Kidney epithelial cell (primary cell): ENCODE measurements around the gene MRPL42. TPM values are rescaled to one million over a fixed set of nuclear protein-coding genes. Genes with fewer than 3 reads are reported as not detected.
"Not testable (repeated sequence)": the region's sequence is repeated elsewhere in the genome, so short reads cannot be mapped to it uniquely, and the experiment has no call there.

Experiments used
- DNase-seq: peaks from one replicate; pipeline ENCODE4 v3.0.0-alpha.2; 2010; ENCODE audit warnings: low read depth
- H3K27me3 ChIP-seq: 2 replicates; pipeline ENCODE4 v1.6.0; 2011; ENCODE audit warnings: low read length; ENCODE audit not compliant: control insufficient read depth, insufficient read depth
- H3K36me3 ChIP-seq: 2 replicates; pipeline ENCODE4 v1.5.1; 2011; ENCODE audit warnings: low read length; ENCODE audit not compliant: control insufficient read depth, insufficient read depth
- H3K4me3 ChIP-seq: 2 replicates; pipeline ENCODE4 v1.5.1; 2011; ENCODE audit warnings: low read depth, mild to moderate bottlenecking, control low read depth, low read length
- total RNA-seq: library from RNA; depleted of rRNA; stranded (reverse); fragments of >200 nt; gene quantifications from 2 replicates; pipeline ENCODE4 v1.2.3, GENCODE V29; 2015
- TF ChIP-seq, protein P1 (sequence below): IDR thresholded peaks from 2 replicates; pipeline ENCODE4 v1.5.1; 2011; ENCODE audit warnings: mild to moderate bottlenecking, moderate library complexity, low read length, control low read depth, inconsistent platforms; ENCODE audit not compliant: insufficient read depth, poor library complexity, severe bottlenecking

MRPL42 gene
- total RNA-seq, 1 donor from 2014 or later = 95.1 TPM

DNA sequence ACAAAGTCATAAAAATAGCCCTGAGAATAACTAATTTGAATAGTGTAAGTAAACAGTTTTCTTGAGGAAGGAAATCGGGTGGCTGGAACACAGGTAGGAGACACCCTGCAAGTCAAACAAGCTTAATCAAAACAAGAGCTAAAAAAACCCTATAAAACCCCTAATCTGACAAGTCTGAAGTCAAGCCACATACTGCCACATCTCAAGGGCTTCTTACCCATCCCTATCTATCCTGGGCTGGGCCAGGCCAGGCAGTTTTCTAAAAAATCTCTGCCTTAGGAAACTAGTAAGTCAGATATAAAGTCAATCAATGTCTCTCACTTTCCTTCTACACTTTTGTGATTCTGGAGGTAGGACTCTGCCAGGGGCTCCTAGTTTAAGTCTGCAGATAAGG lies 40.9 kb upstream of the MRPL42 start:
- DNase-seq = no peak
- TF ChIP-seq, protein P1, sequence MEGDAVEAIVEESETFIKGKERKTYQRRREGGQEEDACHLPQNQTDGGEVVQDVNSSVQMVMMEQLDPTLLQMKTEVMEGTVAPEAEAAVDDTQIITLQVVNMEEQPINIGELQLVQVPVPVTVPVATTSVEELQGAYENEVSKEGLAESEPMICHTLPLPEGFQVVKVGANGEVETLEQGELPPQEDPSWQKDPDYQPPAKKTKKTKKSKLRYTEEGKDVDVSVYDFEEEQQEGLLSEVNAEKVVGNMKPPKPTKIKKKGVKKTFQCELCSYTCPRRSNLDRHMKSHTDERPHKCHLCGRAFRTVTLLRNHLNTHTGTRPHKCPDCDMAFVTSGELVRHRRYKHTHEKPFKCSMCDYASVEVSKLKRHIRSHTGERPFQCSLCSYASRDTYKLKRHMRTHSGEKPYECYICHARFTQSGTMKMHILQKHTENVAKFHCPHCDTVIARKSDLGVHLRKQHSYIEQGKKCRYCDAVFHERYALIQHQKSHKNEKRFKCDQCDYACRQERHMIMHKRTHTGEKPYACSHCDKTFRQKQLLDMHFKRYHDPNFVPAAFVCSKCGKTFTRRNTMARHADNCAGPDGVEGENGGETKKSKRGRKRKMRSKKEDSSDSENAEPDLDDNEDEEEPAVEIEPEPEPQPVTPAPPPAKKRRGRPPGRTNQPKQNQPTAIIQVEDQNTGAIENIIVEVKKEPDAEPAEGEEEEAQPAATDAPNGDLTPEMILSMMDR = no peak
- H3K36me3 ChIP-seq = no peaks in the 10 kb centered on the region
- no peaks in the 10 kb centered on the region for H3K27me3 ChIP-seq
- no peak overlapping the region for H3K4me3 ChIP-seq

DNA sequence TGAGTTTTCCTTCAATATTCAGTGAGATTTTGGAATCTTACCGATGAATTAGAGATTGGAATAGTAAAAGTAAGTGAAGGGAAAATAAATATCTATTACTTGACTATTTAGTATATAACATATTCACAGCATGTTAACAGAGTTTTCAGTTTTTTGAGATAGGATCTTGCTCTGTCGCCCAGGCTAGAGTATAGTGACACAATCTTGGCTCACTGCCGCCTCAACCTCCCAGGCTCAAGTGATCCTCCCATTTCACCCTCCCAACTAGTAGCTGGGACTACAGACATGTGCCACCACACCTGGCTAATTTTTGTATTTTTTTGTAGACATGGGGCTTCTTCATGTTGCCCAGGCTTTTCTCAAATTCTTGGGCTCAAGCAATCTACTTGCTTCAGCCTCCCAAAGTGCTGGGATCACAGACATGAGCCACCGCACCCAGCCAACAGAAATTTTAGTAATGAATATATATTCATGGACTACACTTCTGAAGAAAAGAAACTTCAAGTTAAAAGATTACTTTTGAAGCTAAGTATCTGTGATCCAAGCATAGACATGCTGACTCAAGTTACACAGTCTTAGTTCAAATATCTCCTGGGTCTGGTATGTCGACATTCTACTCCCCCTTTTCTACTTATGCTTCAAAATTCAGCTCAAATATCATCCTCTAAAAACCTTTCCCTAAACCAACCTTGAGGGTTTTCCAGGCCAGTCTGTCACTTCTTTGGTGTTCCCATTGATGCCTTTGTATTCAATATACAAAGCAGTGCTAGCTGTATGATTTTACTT lies 39.3 kb upstream of the MRPL42 start:
- DNase-seq = no peak
- TF ChIP-seq, protein P1 = no peak

DNA sequence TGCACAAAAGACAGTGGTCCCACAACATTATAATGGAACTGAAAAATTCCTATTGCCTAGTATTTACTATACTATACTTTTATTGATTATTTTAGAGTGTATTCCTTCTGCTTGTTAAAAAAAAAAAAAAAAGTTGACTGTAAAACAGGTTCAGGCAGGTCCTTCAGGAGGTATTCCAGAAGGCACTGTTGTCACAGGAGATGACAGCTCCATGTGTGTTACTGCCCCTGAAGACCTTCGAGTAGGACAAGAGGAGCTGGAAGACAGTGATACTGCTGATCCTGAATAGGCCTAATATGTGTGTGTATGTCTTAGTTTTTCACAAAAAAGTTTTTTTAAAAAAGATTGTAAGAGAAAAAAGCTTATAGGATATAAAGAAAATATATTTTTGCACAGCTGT lies 37.9 kb upstream of the MRPL42 start:
- H3K27me3 ChIP-seq = no peaks in the 10 kb centered on the region
- no peak for DNase-seq
- TF ChIP-seq, protein P1 = no peak
- no peaks in the 10 kb centered on the region for H3K36me3 ChIP-seq
- no peak overlapping the region for H3K4me3 ChIP-seq

More for the DNA sequence above, 39.3 kb upstream of the MRPL42 start:
- Histone ChIP-seq H3K4me3 (no peak overlapping the region), H3K27me3 (no peaks in the 10 kb centered on the region), H3K36me3 (no peaks in the 10 kb centered on the region)

DNA sequence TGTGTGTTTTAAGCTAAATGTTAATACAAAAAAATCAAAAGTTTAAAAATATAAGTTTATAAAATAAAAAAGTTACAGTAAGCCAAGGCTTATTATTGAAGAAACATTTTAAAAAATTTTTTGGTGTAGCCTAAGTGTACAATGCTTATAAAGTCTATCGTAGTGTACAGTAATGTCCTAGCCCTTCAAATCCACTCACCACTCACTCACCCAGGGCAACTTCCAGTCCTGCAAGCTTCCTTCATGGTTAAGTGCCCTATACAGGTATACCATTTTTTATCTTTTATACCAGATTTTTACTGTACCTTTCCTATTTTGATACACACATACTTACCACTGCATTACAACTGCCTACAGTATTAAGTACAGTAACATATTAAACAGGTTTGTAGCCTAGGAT lies 37.5 kb upstream of the MRPL42 start:
- no peak for DNase-seq
- H3K36me3 ChIP-seq = no peaks in the 10 kb centered on the region
- TF ChIP-seq, protein P1 = no peak
- H3K27me3 ChIP-seq = no peaks in the 10 kb centered on the region
- no peak overlapping the region for H3K4me3 ChIP-seq

DNA sequence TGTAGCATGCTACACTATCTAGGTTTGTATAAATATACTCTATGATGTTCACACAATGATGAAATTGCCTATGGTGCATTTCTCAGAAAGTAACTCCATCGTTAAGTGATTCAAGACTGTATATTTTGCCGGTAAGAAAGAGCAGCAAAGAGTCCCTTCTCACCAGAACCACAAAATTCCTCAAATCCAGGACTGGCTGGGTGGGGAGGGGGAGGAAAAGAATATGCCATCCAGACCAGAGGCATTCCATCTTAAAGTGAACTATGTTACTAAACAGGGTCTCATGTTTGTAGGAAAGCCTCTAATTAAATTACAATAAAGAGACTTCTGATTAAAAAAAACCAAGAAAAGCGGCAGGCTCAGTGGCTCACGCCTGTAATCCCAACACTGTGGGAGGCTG lies 37.0 kb upstream of the MRPL42 start:
- DNase-seq = no peak
- TF ChIP-seq, protein P1 = no peak
- H3K36me3 ChIP-seq = no peaks in the 10 kb centered on the region
- no peak overlapping the region for H3K4me3 ChIP-seq
- no peaks in the 10 kb centered on the region for H3K27me3 ChIP-seq

DNA sequence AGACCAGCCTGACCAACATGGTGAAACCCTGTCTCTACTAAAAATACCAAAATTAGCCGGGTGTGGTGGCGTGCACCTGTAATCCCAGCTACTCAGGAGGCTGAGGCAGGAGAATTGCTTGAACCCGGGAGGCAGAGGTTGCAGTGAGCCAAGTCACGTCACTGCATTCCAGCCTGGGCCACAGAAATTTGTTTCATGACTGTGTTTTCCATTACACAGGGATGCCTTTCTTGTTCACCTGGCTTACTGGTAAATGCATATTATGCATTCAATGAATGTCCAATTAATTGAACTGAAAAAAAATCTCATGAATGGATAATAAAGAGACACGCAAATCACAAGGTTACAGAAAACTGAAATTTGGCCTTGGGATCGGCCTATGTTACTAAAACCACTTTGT lies 35.3 kb upstream of the MRPL42 start:
- not testable (repeated sequence) for H3K4me3 ChIP-seq, H3K36me3 ChIP-seq, H3K27me3 ChIP-seq, DNase-seq
